ENCODE data around the gene PEMT. TPM values are rescaled to one million over a fixed set of nuclear protein-coding genes. Genes with fewer than 3 reads are reported as not detected.

Gene PEMT
- total RNA-seq, 1 donor from 2014 or later, result 24.0 TPM

GRCh38 chr17:17570798-17571716 is 20.5 kb downstream of the PEMT start:
- no peak for TF ChIP-seq CTCF (IDR thresholded peaks at IDR 0.05; ENCODE audit: partially characterized antibody, unreplicated experiment)
- no peak for DNase-seq
- Mint-ChIP-seq H3K27me3 (ENCODE audit: unreplicated experiment) (peaks cover 8% of the 10 kb centered on the region), H3K4me3 (ENCODE audit: unreplicated experiment) (no peak overlapping the region), H3K9me3 (ENCODE audit: unreplicated experiment) (peaks cover 6% of the 10 kb centered on the region), H3K36me3 (ENCODE audit: unreplicated experiment) (no peaks in the 10 kb centered on the region), H3K27ac (ENCODE audit: unreplicated experiment) (no peak overlapping the region), H3K4me1 (ENCODE audit: low read depth, unreplicated experiment) (peaks cover 25% of the 10 kb centered on the region)

GRCh38 chr17:17570140-17570797 is 21.2 kb downstream of the PEMT start:
- peak overlapping the region; percentile 10 for H3K27ac Mint-ChIP-seq (ENCODE audit: unreplicated experiment)
- H3K36me3 Mint-ChIP-seq (ENCODE audit: unreplicated experiment), result no peaks in the 10 kb centered on the region
- peak; percentile 74 for DNase-seq
- H3K4me1 Mint-ChIP-seq (ENCODE audit: low read depth, unreplicated experiment), result peaks cover 23% of the 10 kb centered on the region
- H3K4me3 Mint-ChIP-seq (ENCODE audit: unreplicated experiment), result no peak overlapping the region
- peaks cover 6% of the 10 kb centered on the region for H3K9me3 Mint-ChIP-seq (ENCODE audit: unreplicated experiment)
- peaks cover 8% of the 10 kb centered on the region for H3K27me3 Mint-ChIP-seq (ENCODE audit: unreplicated experiment)
- TF ChIP-seq CTCF (IDR thresholded peaks at IDR 0.05; ENCODE audit: partially characterized antibody, unreplicated experiment), result peak; percentile 45

GRCh38 chr17:17569691-17570090 is 21.8 kb downstream of the PEMT start:
- Mint-ChIP-seq H3K27me3 (ENCODE audit: unreplicated experiment) (peaks cover 8% of the 10 kb centered on the region), H3K4me1 (ENCODE audit: low read depth, unreplicated experiment) (peaks cover 27% of the 10 kb centered on the region), H3K4me3 (ENCODE audit: unreplicated experiment) (no peak overlapping the region), H3K36me3 (ENCODE audit: unreplicated experiment) (no peaks in the 10 kb centered on the region), H3K27ac (ENCODE audit: unreplicated experiment) (peak overlapping the region; percentile 10), H3K9me3 (ENCODE audit: unreplicated experiment) (peaks cover 6% of the 10 kb centered on the region)
- no peak for DNase-seq
- no peak for TF ChIP-seq CTCF (IDR thresholded peaks at IDR 0.05; ENCODE audit: partially characterized antibody, unreplicated experiment)

- Mint-ChIP-seq H3K36me3 (ENCODE audit: unreplicated experiment) (no peaks in the 10 kb centered on the region), H3K4me1 (ENCODE audit: low read depth, unreplicated experiment) (peaks cover 27% of the 10 kb centered on the region), H3K27ac (ENCODE audit: unreplicated experiment) (no peak overlapping the region), H3K9me3 (ENCODE audit: unreplicated experiment) (peaks cover 6% of the 10 kb centered on the region), H3K4me3 (ENCODE audit: unreplicated experiment) (no peak overlapping the region), H3K27me3 (ENCODE audit: unreplicated experiment) (peaks cover 8% of the 10 kb centered on the region)
- DNase-seq, result peak; percentile 85
- TF ChIP-seq CTCF (IDR thresholded peaks at IDR 0.05; ENCODE audit: partially characterized antibody, unreplicated experiment), result peak; percentile 81
These were observed 22.7 kb downstream of the PEMT start for GRCh38 chr17:17568772-17569195.

Data from glutamatergic neuron (in vitro differentiated cells).